ENCODE data around the gene MYLK4.

MYLK4 gene

GRCh38 chr6:2754911-2755310 is 4.2 kb upstream of the MYLK4 start:
- DNase-seq = no peak

- DNase-seq = no peak
Observed at GRCh38 chr6:2754393-2754792, 3.7 kb upstream of the MYLK4 start.

- DNase-seq = no peak
Observed at GRCh38 chr6:2753743-2754142, 3.0 kb upstream of the MYLK4 start.

GRCh38 chr6:2753110-2753489 is 2.4 kb upstream of the MYLK4 start:
- DNase-seq = no peak

- DNase-seq = no peak
Observed at GRCh38 chr6:2752477-2753109, 1.9 kb upstream of the MYLK4 start.

GRCh38 chr6:2751871-2752270 is 1.1 kb upstream of the MYLK4 start:
- DNase-seq = no peak

- DNase-seq = no peak
Observed at GRCh38 chr6:2749969-2750600, 637 bp downstream of the MYLK4 start.

- no peak for DNase-seq
Observed at GRCh38 chr6:2748183-2748582, 2.5 kb downstream of the MYLK4 start.

- no peak for DNase-seq
Observed at GRCh38 chr6:2746557-2747061, 4.1 kb downstream of the MYLK4 start.

GRCh38 chr6:2745246-2745645 is 5.5 kb downstream of the MYLK4 start:
- no peak for DNase-seq

- DNase-seq = no peak
Observed at GRCh38 chr6:2744778-2745177, 5.9 kb downstream of the MYLK4 start.

GRCh38 chr6:2744209-2744771 is 6.4 kb downstream of the MYLK4 start:
- DNase-seq = no peak

- DNase-seq = no peak
Observed at GRCh38 chr6:2743280-2744208, 7.2 kb downstream of the MYLK4 start.

- DNase-seq = no peak
Observed at GRCh38 chr6:2741756-2742155, 9.0 kb downstream of the MYLK4 start.

GRCh38 chr6:2740581-2740980 is 10.1 kb downstream of the MYLK4 start:
- no peak for DNase-seq

GRCh38 chr6:2739335-2739734 is 11.4 kb downstream of the MYLK4 start:
- no peak for DNase-seq

GRCh38 chr6:2738373-2738979 is 12.2 kb downstream of the MYLK4 start:
- DNase-seq = peak; percentile 80

- DNase-seq = no peak
Observed at GRCh38 chr6:2737885-2738284, 12.8 kb downstream of the MYLK4 start.

- DNase-seq = no peak
Observed at GRCh38 chr6:2734488-2735166, 16.1 kb downstream of the MYLK4 start.

- DNase-seq = no peak
Observed at GRCh38 chr6:2733736-2734480, 16.8 kb downstream of the MYLK4 start.

- no peak for DNase-seq
Observed at GRCh38 chr6:2733324-2733723, 17.4 kb downstream of the MYLK4 start.

Data from islet precursor cell (in vitro differentiated cells).